Measurements from ENCODE around the gene CEBPA.

- no peak for TF ChIP-seq POLR2A (IDR thresholded peaks at IDR 0.05; ENCODE audit: low read depth, low read length)
- no peak for TF ChIP-seq TAF1 (IDR thresholded peaks at IDR 0.05; ENCODE audit: borderline replicate concordance, low read depth, low read length)
- TF ChIP-seq POLR2AphosphoS5 (IDR thresholded peaks at IDR 0.05; ENCODE audit: low read depth, low read length), result no peak
Observed at GRCh38 chr19:33294058-33294798, 8.1 kb downstream of the CEBPA start.

Data from GM12892 (cell line).